ENCODE data around the gene NUP43.

GRCh38 chr6:149698175-149698574 is 48.2 kb downstream of the NUP43 start:
- TF ChIP-seq CTCF (IDR thresholded peaks at IDR 0.05) (no peak), EZH2 (IDR thresholded peaks at IDR 0.05) (no peak)

Data from neural progenitor cell (in vitro differentiated cells).